ENCODE data around the gene MED22.

DNA sequence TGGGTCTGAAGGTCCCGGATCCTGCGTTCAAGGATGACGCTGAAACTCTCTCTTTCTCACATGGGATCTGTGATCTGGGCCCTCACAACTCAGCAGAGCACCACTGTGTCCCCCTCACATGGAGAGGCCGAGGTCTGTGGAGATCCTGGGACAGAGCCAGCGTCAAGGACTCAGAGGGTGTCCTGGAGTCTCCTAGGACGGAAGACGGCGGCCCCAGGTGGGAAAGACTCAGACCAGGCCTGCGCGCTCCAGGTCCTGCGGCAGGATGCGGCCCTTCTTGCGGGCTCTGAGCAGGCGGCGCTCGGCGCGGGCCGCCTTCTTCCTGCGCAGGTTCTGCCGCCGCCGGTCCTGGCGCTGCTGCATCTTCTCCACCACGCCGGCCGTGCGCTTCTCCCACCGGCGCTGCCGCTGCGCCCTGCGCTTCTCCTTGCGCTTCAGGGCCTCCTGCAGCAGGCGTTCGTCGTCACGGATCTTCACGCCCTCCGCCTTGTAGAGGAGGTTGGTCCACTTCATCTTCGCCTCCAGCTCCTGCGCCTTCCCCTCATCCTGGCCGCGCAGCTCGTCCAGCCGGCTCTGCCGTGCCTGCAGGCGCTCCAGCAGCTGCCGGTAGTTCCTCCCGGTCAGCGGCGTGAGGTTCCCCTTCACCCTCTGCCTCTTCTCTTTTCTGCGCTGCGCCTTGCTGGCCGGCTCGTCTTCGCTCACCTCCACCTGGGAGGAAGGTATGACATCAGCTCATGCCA, 16.1 kb downstream of the MED22 start:
- TF ChIP-seq, protein P1, sequence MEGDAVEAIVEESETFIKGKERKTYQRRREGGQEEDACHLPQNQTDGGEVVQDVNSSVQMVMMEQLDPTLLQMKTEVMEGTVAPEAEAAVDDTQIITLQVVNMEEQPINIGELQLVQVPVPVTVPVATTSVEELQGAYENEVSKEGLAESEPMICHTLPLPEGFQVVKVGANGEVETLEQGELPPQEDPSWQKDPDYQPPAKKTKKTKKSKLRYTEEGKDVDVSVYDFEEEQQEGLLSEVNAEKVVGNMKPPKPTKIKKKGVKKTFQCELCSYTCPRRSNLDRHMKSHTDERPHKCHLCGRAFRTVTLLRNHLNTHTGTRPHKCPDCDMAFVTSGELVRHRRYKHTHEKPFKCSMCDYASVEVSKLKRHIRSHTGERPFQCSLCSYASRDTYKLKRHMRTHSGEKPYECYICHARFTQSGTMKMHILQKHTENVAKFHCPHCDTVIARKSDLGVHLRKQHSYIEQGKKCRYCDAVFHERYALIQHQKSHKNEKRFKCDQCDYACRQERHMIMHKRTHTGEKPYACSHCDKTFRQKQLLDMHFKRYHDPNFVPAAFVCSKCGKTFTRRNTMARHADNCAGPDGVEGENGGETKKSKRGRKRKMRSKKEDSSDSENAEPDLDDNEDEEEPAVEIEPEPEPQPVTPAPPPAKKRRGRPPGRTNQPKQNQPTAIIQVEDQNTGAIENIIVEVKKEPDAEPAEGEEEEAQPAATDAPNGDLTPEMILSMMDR (IDR thresholded peaks at IDR 0.05; ENCODE audit: insufficient read depth, low read length, poor library complexity, severe bottlenecking): no peak
- no peak for TF ChIP-seq EZH2phosphoT487 (conservative IDR thresholded peaks at IDR 0.05; ENCODE audit: low read length)

Measured in SU-DHL-6 (cell line).